ENCODE data around the gene ADA. TPM values are rescaled to one million over a fixed set of nuclear protein-coding genes. Genes with fewer than 3 reads are reported as not detected.
"Not testable (repeated sequence)": the region's sequence is repeated elsewhere in the genome, so short reads cannot be mapped to it uniquely, and the experiment has no call there.

The ADA gene
- total RNA-seq, 1 donor from 2014 or later: 19.2 TPM

DNA sequence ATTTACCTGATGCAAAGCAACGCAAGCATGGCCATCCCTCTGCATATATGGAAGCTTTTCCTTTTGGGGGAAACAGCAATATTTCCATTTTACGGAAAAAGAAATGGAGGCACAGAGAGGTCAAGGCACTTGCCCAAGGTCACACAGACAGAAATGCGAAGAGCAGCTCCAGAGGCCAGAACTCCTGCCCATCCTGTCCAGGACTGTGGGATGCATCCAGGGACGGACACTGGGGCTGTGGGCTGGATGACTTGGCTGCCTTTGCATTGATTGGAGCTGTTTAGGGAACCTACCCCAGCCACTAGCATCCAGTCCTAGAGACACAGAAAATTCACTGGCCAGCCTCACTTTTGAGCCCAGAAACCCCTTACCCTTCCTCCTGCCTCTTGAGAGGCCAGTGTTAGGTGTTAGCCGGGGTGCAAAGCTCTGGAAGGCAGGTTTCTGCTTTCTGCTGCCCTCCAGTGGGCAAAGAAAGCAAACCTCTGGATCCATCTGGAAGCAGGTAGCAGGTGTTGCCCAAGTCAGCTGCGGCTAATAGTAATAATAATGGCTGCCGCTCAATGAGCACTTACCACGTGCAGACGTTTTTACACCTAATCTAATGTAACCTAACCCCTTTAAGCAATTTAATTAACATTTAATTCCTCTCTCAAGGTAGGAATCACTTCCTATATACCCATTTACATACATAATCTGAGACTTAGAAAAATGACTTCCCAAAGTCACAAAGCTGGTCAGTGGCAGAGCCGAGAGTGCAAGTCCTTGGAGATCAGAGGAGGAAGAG is 32.0 kb upstream of the ADA start:
- TF ChIP-seq, protein P1, sequence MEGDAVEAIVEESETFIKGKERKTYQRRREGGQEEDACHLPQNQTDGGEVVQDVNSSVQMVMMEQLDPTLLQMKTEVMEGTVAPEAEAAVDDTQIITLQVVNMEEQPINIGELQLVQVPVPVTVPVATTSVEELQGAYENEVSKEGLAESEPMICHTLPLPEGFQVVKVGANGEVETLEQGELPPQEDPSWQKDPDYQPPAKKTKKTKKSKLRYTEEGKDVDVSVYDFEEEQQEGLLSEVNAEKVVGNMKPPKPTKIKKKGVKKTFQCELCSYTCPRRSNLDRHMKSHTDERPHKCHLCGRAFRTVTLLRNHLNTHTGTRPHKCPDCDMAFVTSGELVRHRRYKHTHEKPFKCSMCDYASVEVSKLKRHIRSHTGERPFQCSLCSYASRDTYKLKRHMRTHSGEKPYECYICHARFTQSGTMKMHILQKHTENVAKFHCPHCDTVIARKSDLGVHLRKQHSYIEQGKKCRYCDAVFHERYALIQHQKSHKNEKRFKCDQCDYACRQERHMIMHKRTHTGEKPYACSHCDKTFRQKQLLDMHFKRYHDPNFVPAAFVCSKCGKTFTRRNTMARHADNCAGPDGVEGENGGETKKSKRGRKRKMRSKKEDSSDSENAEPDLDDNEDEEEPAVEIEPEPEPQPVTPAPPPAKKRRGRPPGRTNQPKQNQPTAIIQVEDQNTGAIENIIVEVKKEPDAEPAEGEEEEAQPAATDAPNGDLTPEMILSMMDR (IDR thresholded peaks at IDR 0.05; ENCODE audit: insufficient read depth, low read length, poor library complexity, severe bottlenecking): peak; percentile 78
- Histone ChIP-seq H3K27me3 (ENCODE audit: control insufficient read depth, insufficient read depth, low read length) (no peaks in the 10 kb centered on the region), H3K4me3 (ENCODE audit: low read depth, low read length) (no peak overlapping the region), H3K36me3 (ENCODE audit: control insufficient read depth, insufficient read depth, low read length) (no peaks in the 10 kb centered on the region)
- DNase-seq (ENCODE audit: low read depth): no peak

DNA sequence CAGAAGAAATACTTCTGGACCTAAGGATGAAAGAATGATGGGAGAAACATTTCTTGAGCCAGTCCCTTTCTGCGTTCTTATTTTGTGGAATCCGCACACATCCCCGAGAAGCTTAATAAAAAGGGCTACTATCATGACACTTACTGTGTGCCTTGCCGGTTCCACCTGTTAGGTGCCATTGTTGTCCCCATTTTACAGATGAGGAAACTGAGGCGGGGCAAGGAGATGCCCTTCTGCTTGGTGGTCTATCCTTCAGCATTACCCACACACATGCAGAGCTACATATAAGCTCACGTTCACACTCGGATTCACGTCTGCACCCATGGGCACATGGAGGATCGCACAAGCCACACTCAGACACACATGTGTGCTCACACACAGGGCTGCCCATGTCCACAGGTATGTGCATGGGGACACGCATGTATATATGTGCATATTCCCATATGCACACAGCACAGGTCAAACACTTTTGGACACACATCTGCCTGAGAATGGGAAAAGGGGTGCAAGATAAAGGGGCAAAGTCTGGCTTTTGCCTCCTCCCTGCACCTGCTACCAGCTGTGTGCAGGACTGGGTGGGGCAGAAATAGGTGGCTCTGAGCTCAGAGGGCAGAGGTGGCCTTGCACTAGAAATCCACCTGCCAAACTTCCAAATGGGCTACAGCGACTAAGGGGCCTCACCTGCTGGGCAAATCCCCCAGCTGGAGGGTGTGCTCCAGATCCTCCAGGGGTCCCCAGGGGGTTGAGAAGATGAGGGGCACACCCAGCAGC is 30.5 kb upstream of the ADA start:
- H3K36me3 ChIP-seq (ENCODE audit: control insufficient read depth, insufficient read depth, low read length): no peaks in the 10 kb centered on the region
- H3K4me3 ChIP-seq (ENCODE audit: low read depth, low read length): no peak overlapping the region
- TF ChIP-seq, protein P1 (IDR thresholded peaks at IDR 0.05; ENCODE audit: insufficient read depth, low read length, poor library complexity, severe bottlenecking): no peak
- no peaks in the 10 kb centered on the region for H3K27me3 ChIP-seq (ENCODE audit: control insufficient read depth, insufficient read depth, low read length)
- no peak for DNase-seq (ENCODE audit: low read depth)

DNA sequence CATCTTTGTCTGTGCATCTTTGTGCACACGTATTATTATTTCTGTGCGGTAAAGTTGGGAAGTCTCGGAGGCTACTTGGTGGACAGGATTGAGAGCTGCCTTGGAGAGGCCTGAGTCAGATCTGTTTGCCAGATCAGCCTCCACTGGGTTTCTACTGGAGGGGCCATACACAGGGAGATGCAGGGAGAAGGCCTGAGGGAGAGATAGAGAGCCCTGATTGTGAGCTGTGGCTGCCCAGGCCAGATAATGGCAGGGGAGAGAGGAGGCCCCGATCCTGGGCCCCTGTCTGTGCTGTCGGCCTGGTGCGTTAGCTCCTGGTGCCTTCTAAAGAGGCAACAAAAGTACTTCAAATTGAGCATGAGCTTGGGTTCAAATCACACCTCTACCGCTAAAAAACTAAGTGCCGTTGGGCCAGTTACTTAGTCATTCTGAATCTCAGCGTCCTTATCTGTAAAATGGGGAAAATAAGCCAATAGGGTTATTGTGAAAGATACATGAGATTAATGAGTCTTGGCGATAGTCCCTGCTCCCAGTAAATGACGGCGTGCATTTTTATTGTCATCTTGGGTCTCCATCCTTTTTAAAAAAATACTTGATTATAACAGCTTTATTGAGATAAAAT is 27.6 kb upstream of the ADA start:
- Histone ChIP-seq H3K4me3 (ENCODE audit: low read depth, low read length) (no peak overlapping the region), H3K36me3 (ENCODE audit: control insufficient read depth, insufficient read depth, low read length) (no peaks in the 10 kb centered on the region), H3K27me3 (ENCODE audit: control insufficient read depth, insufficient read depth, low read length) (no peaks in the 10 kb centered on the region)
- TF ChIP-seq, protein P1 (IDR thresholded peaks at IDR 0.05; ENCODE audit: insufficient read depth, low read length, poor library complexity, severe bottlenecking): no peak
- DNase-seq (ENCODE audit: low read depth): no peak

DNA sequence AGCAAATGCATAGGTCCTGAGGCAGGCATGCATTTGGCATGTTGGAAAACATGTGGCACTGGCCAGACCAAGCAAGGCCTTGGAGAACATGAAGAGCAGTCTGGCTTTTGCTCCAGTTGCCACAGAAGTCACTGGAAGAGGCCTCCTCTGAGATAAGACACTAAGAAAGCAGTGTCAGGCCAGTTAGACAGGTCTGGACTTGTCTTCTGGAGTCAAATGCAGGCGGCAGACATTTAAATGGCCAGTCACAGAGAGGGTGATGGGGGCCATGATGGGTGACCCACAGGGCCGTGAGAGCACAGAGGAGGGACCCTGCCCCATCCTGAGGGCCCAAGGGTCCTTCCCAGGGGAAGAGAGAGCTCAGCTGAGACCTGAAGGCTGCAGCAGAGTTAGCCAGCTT is 26.7 kb upstream of the ADA start:
- no peak overlapping the region for H3K4me3 ChIP-seq (ENCODE audit: low read depth, low read length)
- H3K27me3 ChIP-seq (ENCODE audit: control insufficient read depth, insufficient read depth, low read length): no peaks in the 10 kb centered on the region
- DNase-seq (ENCODE audit: low read depth): no peak
- no peaks in the 10 kb centered on the region for H3K36me3 ChIP-seq (ENCODE audit: control insufficient read depth, insufficient read depth, low read length)
- TF ChIP-seq, protein P1 (IDR thresholded peaks at IDR 0.05; ENCODE audit: insufficient read depth, low read length, poor library complexity, severe bottlenecking): no peak

DNA sequence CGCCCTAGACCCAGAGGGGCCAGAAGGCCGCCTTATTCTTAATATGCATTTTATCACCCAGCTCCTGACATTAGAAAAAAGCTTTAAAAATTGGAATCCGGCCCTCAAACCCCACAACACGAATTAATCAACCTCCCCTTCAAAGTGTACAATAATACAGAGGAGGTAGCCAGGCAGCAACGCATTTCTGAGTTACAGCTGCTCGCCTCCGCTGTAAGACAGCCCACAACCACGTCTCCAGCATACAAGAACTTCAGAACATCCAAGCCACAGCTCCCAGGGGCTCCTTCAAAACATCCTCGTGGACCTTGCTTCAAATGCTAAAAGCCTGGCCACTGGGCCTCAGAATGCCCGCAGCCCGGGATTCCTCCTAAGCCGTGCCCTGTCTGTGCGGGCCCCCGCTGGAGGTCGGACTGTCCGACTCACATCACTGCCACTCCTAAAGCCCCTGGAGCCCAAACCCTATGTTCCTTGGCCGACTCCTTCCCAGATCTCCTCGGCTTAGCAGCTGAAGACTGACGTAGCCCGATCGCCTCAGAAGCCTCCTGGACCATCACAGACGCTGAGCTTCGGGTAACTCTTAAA is 20.9 kb upstream of the ADA start:
- DNase-seq (ENCODE audit: low read depth); H3K36me3 ChIP-seq (ENCODE audit: control insufficient read depth, insufficient read depth, low read length); H3K4me3 ChIP-seq (ENCODE audit: low read depth, low read length); H3K27me3 ChIP-seq (ENCODE audit: control insufficient read depth, insufficient read depth, low read length): not testable (repeated sequence)

DNA sequence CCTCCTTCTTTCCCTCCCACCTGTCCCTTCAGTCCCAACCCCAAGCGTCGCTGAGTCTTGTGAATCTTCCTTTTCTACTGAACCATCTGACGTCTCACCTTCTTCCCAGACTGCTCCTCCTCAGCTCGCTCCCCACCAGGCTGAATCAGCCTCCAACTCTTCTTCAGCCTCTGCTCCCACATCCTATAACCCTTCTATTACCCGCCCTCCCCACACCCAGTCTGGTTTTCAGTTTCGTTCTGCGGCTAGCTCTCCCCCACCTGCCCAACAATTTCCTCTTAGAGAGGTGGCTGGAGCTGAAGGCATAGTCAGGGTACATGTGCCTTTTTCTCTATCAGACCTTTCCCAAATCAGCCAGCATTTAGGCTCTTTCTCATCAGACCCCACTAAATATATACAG is 20.0 kb upstream of the ADA start:
- not testable (repeated sequence) for DNase-seq (ENCODE audit: low read depth); H3K4me3 ChIP-seq (ENCODE audit: low read depth, low read length); H3K27me3 ChIP-seq (ENCODE audit: control insufficient read depth, insufficient read depth, low read length); H3K36me3 ChIP-seq (ENCODE audit: control insufficient read depth, insufficient read depth, low read length)

DNA sequence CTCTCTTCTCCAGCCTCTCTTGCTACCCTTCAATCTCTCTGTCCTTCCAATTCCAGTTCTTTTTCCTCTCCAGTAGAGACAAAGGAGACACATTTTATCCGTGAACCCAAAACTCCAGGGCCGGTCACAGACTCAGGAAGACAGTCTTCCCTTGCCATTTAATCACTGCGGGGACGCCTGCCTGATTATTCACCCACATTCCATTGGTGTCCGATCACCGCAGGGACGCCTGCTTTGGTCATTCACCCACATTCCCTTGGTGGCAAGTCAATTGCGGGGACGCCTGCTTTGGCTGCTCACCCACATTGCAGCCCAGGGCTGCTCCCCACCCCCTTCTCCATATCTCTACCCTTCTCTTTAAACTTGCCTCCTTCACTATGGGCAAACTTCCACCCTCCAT is 19.4 kb upstream of the ADA start:
- not testable (repeated sequence) for H3K4me3 ChIP-seq (ENCODE audit: low read depth, low read length); DNase-seq (ENCODE audit: low read depth); H3K27me3 ChIP-seq (ENCODE audit: control insufficient read depth, insufficient read depth, low read length); H3K36me3 ChIP-seq (ENCODE audit: control insufficient read depth, insufficient read depth, low read length)

Measured in kidney epithelial cell (primary cell).